Caco-2 (cell line): ENCODE measurements around the gene VPS8. TPM values are rescaled to one million over a fixed set of nuclear protein-coding genes. Genes with fewer than 3 reads are reported as not detected.

Experiments used
- BruUV-seq: library from RNA; stranded (reverse); fragments of 400-500 nt; replicated peaks from 2 replicates; lab custom pipeline; 2021; lab: Mats Ljungman, UMichigan
- CTCF ChIA-PET: fragments of 300-600 bp; sonication (Branson Sonifier 250); formaldehyde crosslinking; loops from one replicate; lab custom pipeline; 2022; ENCODE audit warnings: antibody characterized with exemption; lab: Charles Lee
- POLR2A ChIA-PET: fragments of 300-600 bp; sonication (Branson Sonifier 250); formaldehyde crosslinking; loops from one replicate; lab custom pipeline; 2022; ENCODE audit warnings: antibody characterized with exemption; lab: Charles Lee
- DNase-seq, 2 experiments: peaks; one replicate each; pipeline versions ENCODE4 v3.0.0 to v3.0.0-alpha.2; 2020 to 2022
- H3K27me3 ChIP-seq: replicated peaks from 2 replicates; pipeline ENCODE4 v1.6.0; 2011; ENCODE audit warnings: low read length; ENCODE audit not compliant: control insufficient read depth, insufficient read depth
- H3K36me3 ChIP-seq: 2 replicates; pipeline ENCODE4 v1.5.1; 2011; ENCODE audit warnings: low read length; ENCODE audit not compliant: control insufficient read depth, insufficient read depth
- H3K4me1 ChIP-seq: fragments of 250-450 bp; sonication (Bioruptor Pico); 2 replicates; pipeline ENCODE4 v1.5.1; 2020; ENCODE audit warnings: mild to moderate bottlenecking
- H3K4me3 ChIP-seq: 2 replicates; pipeline ENCODE4 v1.5.1; 2011; ENCODE audit warnings: low read depth, mild to moderate bottlenecking, control low read depth, low read length
- H3K9me3 ChIP-seq: fragments of 250-450 bp; sonication (Bioruptor Pico); 2 replicates; pipeline ENCODE4 v1.5.1; 2020; ENCODE audit warnings: mild to moderate bottlenecking, moderate library complexity
- H3K27ac Mint-ChIP-seq: one replicate; pipeline ENCODE4 v1.8.0; 2022; ENCODE audit warnings: mixed read lengths; ENCODE audit not compliant: unreplicated experiment
- H3K27me3 Mint-ChIP-seq: one replicate; pipeline ENCODE4 v1.8.0; 2022; ENCODE audit warnings: mixed read lengths; ENCODE audit not compliant: insufficient read depth, unreplicated experiment
- H3K36me3 Mint-ChIP-seq: one replicate; pipeline ENCODE4 v1.8.0; 2022; ENCODE audit warnings: mild to moderate bottlenecking, mixed read lengths; ENCODE audit not compliant: insufficient read depth, unreplicated experiment
- H3K4me1 Mint-ChIP-seq: one replicate; pipeline ENCODE4 v1.8.0; 2022; ENCODE audit warnings: low read depth, mixed read lengths; ENCODE audit not compliant: unreplicated experiment
- H3K4me3 Mint-ChIP-seq: one replicate; pipeline ENCODE4 v1.8.0; 2022; ENCODE audit warnings: mild to moderate bottlenecking, moderate library complexity, mixed read lengths; ENCODE audit not compliant: unreplicated experiment
- H3K9me3 Mint-ChIP-seq: one replicate; pipeline ENCODE4 v1.8.0; 2022; ENCODE audit warnings: mixed read lengths; ENCODE audit not compliant: unreplicated experiment
- intact Hi-C: fragments of 100-400 bp; cut with micrococcal nuclease; formaldehyde crosslinking; loops from one replicate; pipeline ENCODE4 v1.10.0; 2022; ENCODE audit not compliant: unreplicated experiment
- total RNA-seq: library from RNA; stranded (reverse); gene quantifications from 2 replicates; pipeline ENCODE4 v1.2.3, GENCODE V29; 2022
- TF ChIP-seq, protein P1 (sequence below), 2 experiments: fragments of 200-600 bp in 1 of 2; IDR thresholded peaks; 1 replicate in 1 of 2; 2 replicates in 1 of 2; pipeline versions ENCODE4 v1.5.1 to v1.8.0; 2011 to 2022; ENCODE audit warnings: antibody characterized with exemption in 1 of 2, control low read depth in 1 of 2, inconsistent platforms in 1 of 2, low read depth in 1 of 2, low read length in 1 of 2, mild to moderate bottlenecking in 1 of 2, moderate library complexity in 1 of 2; ENCODE audit not compliant: insufficient read depth in 1 of 2, severe bottlenecking in 1 of 2, unreplicated experiment in 1 of 2

VPS8 gene
- total RNA-seq, 1 experiment from 2014 or later, result 44.7 TPM

DNA sequence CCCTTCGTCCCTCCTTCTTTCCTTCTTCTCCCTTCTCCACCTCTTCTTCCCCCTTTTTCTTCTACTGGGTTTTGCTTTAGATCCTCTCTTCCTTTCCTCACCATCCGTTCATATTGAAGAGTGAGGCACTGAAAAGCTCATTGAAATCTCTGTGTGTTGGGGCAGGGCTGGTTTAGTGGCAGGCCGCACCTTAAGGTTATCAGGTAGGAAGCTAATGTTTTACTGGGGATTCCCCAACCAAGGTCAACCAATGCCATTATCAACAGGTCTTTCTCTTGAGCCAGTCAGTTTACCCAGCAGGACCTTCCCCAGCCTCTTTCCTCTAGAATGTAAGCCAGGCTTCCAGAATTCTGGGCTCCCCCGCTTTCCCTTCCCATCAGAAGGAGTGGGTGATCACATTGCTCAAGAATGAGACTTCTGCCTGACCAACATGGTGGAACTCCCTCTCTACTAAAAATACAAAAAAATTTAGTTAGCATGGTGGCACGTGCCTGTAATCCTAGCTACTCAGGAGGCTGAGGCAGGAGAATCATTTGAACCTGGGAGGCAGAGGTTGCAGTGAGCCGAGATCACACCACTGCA lies 11.5 kb upstream of the VPS8 start:
- Histone ChIP-seq H3K4me1 (peaks cover 21% of the 10 kb centered on the region), H3K36me3 (no peaks in the 10 kb centered on the region), H3K27me3 (no peaks in the 10 kb centered on the region), H3K4me3 (no peak overlapping the region), H3K9me3 (no peaks in the 10 kb centered on the region)
- DNase-seq, result peak in 1 of 2 experiments; percentile 11
- no peak overlapping the region for H3K4me3 Mint-ChIP-seq
- H3K27ac Mint-ChIP-seq, result peak overlapping the region; percentile 7
- BruUV-seq, result no TSS peak
- H3K9me3 Mint-ChIP-seq, result peaks cover 10% of the 10 kb centered on the region
- CTCF ChIA-PET, result interaction anchor here (0.6 to 1.7 kb wide), 4 partner anchors 12 to 239 kb away, joined by 3 to 12 read pairs (median 4); partner anchors contain the start of genes EPHB3 and VPS8
- no peaks in the 10 kb centered on the region for H3K27me3 Mint-ChIP-seq
- H3K4me1 Mint-ChIP-seq, result peaks cover 21% of the 10 kb centered on the region
- intact Hi-C loops, result no loop called here
- TF ChIP-seq, protein P1, sequence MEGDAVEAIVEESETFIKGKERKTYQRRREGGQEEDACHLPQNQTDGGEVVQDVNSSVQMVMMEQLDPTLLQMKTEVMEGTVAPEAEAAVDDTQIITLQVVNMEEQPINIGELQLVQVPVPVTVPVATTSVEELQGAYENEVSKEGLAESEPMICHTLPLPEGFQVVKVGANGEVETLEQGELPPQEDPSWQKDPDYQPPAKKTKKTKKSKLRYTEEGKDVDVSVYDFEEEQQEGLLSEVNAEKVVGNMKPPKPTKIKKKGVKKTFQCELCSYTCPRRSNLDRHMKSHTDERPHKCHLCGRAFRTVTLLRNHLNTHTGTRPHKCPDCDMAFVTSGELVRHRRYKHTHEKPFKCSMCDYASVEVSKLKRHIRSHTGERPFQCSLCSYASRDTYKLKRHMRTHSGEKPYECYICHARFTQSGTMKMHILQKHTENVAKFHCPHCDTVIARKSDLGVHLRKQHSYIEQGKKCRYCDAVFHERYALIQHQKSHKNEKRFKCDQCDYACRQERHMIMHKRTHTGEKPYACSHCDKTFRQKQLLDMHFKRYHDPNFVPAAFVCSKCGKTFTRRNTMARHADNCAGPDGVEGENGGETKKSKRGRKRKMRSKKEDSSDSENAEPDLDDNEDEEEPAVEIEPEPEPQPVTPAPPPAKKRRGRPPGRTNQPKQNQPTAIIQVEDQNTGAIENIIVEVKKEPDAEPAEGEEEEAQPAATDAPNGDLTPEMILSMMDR (IDR thresholded peaks at IDR 0.05; ENCODE audit: insufficient read depth in 1 of 2, low read depth in 1 of 2, low read length in 1 of 2, severe bottlenecking in 1 of 2, unreplicated experiment in 1 of 2), result no peak
- POLR2A ChIA-PET, result interaction anchor here (0.7 kb wide), 1 partner anchor 36 kb away, joined by 3 read pairs; no protein-coding TSS in a partner anchor
- H3K36me3 Mint-ChIP-seq, result no peaks in the 10 kb centered on the region

DNA sequence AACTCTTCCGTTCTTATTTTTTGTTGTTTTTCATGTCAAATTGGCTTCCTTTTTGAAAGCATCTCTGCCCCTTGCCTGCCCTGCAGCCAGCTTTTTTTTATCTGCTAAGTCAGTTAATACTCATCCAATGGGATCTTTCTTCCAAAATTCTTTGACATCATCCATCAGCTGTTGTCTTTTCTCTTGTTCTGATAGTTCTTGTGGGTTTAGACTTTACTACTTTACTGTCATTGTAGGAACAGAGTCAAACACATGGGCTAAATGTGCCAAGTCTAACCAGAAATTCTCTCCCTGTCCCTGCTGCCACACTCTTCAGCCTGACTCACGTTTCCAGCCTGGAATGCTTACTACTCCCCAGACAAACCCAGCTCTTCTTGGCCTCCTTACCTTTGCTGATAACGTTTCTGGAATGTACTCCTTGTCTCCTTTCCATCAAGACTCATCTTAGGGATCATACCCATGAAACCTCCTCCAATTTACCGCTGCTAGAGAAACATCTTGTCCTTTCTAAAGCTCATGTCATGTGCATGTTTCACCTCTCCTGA lies 10.7 kb upstream of the VPS8 start:
- no peaks in the 10 kb centered on the region for H3K27me3 Mint-ChIP-seq
- no peak overlapping the region for H3K27ac Mint-ChIP-seq
- TF ChIP-seq, protein P1 (IDR thresholded peaks at IDR 0.05; ENCODE audit: insufficient read depth in 1 of 2, low read depth in 1 of 2, low read length in 1 of 2, severe bottlenecking in 1 of 2, unreplicated experiment in 1 of 2), result no peak
- Histone ChIP-seq H3K9me3 (no peaks in the 10 kb centered on the region), H3K36me3 (no peaks in the 10 kb centered on the region), H3K4me1 (peaks cover 22% of the 10 kb centered on the region), H3K4me3 (no peak overlapping the region), H3K27me3 (no peaks in the 10 kb centered on the region)
- no peak for DNase-seq
- H3K4me1 Mint-ChIP-seq, result peaks cover 28% of the 10 kb centered on the region
- CTCF ChIA-PET, result interaction anchor here (1.6 to 1.7 kb wide), 2 partner anchors 23 to 240 kb away, joined by 5 to 12 read pairs; partner anchors contain the start of gene EPHB3
- H3K9me3 Mint-ChIP-seq, result peaks cover 10% of the 10 kb centered on the region
- no peak overlapping the region for H3K4me3 Mint-ChIP-seq
- intact Hi-C loops, result no loop called here
- POLR2A ChIA-PET, result no interaction called here
- BruUV-seq, result no TSS peak
- no peaks in the 10 kb centered on the region for H3K36me3 Mint-ChIP-seq

DNA sequence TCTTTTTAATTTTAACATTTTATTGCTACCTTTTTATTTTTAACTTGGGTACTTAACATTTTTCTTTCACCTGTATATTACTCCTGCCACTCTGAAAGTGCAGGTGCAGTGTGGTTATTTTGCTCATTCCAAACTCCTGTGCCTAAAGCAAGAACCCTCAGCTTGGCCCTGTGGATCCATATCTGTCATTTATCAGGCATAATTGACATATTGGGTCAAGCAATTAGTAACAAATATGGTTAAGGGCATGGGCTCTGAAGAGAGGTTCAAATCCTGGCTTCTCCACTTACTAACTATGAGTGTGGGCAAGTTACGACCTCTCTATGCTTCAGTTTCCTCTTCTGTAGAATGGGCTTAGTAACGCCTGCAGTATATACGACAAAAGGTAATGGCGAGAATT lies 9.8 kb upstream of the VPS8 start:
- intact Hi-C loops, result no loop called here
- ChIA-PET CTCF (no interaction called here), POLR2A (no interaction called here)
- Mint-ChIP-seq H3K9me3 (peaks cover 10% of the 10 kb centered on the region), H3K4me1 (peaks cover 32% of the 10 kb centered on the region), H3K27ac (no peak overlapping the region), H3K36me3 (no peaks in the 10 kb centered on the region), H3K27me3 (no peaks in the 10 kb centered on the region), H3K4me3 (no peak overlapping the region)
- DNase-seq, result no peak
- Histone ChIP-seq H3K27me3 (no peaks in the 10 kb centered on the region), H3K4me3 (no peak overlapping the region), H3K4me1 (peaks cover 22% of the 10 kb centered on the region), H3K36me3 (no peaks in the 10 kb centered on the region), H3K9me3 (no peaks in the 10 kb centered on the region)
- BruUV-seq, result no TSS peak
- TF ChIP-seq, protein P1 (IDR thresholded peaks at IDR 0.05; ENCODE audit: insufficient read depth in 1 of 2, low read depth in 1 of 2, low read length in 1 of 2, severe bottlenecking in 1 of 2, unreplicated experiment in 1 of 2), result no peak
